Cardiac muscle cell (in vitro differentiated cells and primary cell): ENCODE measurements around the gene CRB3. TPM values are rescaled to one million over a fixed set of nuclear protein-coding genes. Genes with fewer than 3 reads are reported as not detected.

ENCODE experiments used
- DNase-seq, 2 donors: peaks; one replicate each; pipeline versions ENCODE4 v3.0.0 to v3.0.0-alpha.2; 2010 to 2017; ENCODE audit warnings: low read depth in 1 of 2, low spot score in 1 of 2
- H3K27ac ChIP-seq: fragments of 200-600 bp; sonication (generic); 2 replicates; pipeline ENCODE4 v1.5.1; 2016
- H3K27me3 ChIP-seq: fragments of 200-600 bp; sonication (generic); 2 replicates; pipeline ENCODE4 v1.6.0; 2016; ENCODE audit warnings: control low read depth
- H3K36me3 ChIP-seq: fragments of 200-600 bp; sonication (generic); 2 replicates; pipeline ENCODE4 v1.5.1; 2016; ENCODE audit warnings: control low read depth
- H3K4me1 ChIP-seq: fragments of 200-600 bp; sonication (generic); 2 replicates; pipeline ENCODE4 v1.8.1; 2017; ENCODE audit warnings: low read depth, mild to moderate bottlenecking, mixed run types
- H3K4me3 ChIP-seq: fragments of 200-600 bp; sonication (generic); 2 replicates; pipeline ENCODE4 v1.5.1; 2016; ENCODE audit warnings: mild to moderate bottlenecking
- H3K9me3 ChIP-seq: fragments of 200-600 bp; sonication (generic); 2 replicates; pipeline ENCODE4 v1.5.1; 2017; ENCODE audit warnings: low read depth, mild to moderate bottlenecking, control low read depth
- polyA plus RNA-seq: library from polyadenylated mRNA; unstranded; fragments of >200 nt; fragmentation: Nextera tagmentation; extraction: Ambion mirVana; gene quantifications from 2 replicates; pipeline ENCODE4 v1.2.1, GENCODE V29; 2016
- total RNA-seq: library from RNA; depleted of rRNA; stranded (reverse); fragments of >200 nt; gene quantifications from 2 replicates; pipeline ENCODE4 v1.2.3, GENCODE V29; 2016
- TF ChIP-seq, protein P1 (sequence below): IDR thresholded peaks from 2 replicates; pipeline ENCODE4 v1.5.1; 2012; ENCODE audit warnings: low read depth, mild to moderate bottlenecking, low read length

CRB3 gene
- total and polyA plus RNA-seq, 2 experiments from 2014 or later = 1.1 to 2.9 TPM

DNA sequence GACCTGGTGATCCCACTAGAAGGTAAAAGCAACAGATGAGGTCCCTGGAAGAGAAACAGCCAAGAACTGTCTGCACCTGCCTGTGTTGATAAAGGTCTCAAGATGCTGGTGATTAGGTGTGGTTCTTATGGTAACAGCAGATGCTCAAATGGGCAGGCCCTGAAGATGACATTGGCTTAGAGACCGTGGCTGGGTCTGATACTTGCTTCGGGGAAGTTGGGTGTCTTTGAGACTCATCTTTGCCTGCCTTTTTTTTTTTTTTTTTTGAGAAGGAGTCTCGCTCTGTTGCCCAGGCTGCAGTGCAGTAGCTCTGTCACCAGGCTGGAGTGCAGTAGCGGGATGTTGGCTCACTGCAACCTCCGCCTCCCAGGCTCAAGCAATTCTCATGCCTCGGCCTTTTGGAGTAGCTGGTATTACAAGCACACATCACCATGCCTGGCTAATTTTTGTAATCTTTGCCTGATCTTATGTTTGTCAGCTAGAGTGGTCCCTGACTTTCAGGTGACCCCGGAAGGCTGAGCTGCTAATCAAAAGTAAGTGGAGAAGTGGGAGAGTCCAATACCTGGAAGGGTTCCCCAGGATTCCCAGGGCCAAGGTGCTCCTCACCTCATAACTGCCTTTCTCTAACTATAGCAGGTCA lies 12.4 kb upstream of the CRB3 start:
- Histone ChIP-seq H3K9me3 (no peaks in the 10 kb centered on the region), H3K4me1 (no peaks in the 10 kb centered on the region), H3K4me3 (no peak overlapping the region), H3K27me3 (no peaks in the 10 kb centered on the region), H3K36me3 (peaks cover 23% of the 10 kb centered on the region), H3K27ac (no peak overlapping the region)
- DNase-seq = no peak
- TF ChIP-seq, protein P1, sequence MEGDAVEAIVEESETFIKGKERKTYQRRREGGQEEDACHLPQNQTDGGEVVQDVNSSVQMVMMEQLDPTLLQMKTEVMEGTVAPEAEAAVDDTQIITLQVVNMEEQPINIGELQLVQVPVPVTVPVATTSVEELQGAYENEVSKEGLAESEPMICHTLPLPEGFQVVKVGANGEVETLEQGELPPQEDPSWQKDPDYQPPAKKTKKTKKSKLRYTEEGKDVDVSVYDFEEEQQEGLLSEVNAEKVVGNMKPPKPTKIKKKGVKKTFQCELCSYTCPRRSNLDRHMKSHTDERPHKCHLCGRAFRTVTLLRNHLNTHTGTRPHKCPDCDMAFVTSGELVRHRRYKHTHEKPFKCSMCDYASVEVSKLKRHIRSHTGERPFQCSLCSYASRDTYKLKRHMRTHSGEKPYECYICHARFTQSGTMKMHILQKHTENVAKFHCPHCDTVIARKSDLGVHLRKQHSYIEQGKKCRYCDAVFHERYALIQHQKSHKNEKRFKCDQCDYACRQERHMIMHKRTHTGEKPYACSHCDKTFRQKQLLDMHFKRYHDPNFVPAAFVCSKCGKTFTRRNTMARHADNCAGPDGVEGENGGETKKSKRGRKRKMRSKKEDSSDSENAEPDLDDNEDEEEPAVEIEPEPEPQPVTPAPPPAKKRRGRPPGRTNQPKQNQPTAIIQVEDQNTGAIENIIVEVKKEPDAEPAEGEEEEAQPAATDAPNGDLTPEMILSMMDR = no peak

DNA sequence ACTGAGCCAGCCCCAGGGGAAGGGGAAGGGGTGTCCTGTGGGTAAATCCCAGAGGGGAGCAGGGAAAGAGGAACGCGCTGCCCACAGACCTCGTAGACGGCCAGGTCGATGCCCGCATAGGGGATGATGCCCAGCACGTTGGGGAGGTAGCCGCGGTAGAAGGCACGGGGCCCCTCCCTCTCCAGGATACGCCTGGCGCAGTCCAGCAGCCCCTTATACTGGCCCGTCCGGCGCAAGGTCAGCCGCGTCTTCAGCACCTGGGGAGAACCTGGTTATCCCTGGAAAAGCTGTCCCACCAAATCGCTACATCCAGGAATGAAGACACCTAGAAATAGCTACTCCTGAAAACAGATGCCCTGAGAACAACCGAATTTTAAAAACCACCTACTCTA lies 11.9 kb upstream of the CRB3 start:
- DNase-seq = no peak
- H3K27ac ChIP-seq = no peak overlapping the region
- no peaks in the 10 kb centered on the region for H3K4me1 ChIP-seq
- peaks cover 23% of the 10 kb centered on the region for H3K36me3 ChIP-seq
- H3K27me3 ChIP-seq = no peaks in the 10 kb centered on the region
- TF ChIP-seq, protein P1 = no peak
- no peak overlapping the region for H3K4me3 ChIP-seq
- no peaks in the 10 kb centered on the region for H3K9me3 ChIP-seq

DNA sequence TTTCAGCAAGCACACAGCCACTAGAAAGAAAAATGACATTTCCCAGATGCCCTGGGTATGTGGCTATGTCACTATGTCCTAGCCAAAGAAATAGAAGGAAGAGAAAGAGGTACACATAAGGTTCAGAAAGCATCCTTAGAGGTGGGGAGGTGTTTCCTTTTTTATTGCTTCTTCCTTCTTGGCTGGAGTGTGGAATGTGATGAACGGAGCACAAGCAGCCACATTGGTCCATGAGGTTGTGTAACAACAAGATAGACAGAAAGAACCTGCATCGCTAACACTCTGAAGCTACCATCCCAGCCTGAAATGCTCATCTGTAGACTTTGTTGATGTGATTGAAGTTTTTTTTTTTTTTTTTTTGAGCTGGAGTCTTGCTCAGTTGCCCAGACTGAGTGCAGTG lies 11.2 kb upstream of the CRB3 start:
- Histone ChIP-seq H3K36me3 (peaks cover 26% of the 10 kb centered on the region), H3K9me3 (no peaks in the 10 kb centered on the region), H3K4me3 (no peak overlapping the region), H3K27me3 (no peaks in the 10 kb centered on the region), H3K4me1 (peaks cover under 1% of the 10 kb centered on the region), H3K27ac (no peak overlapping the region)
- DNase-seq = no peak
- TF ChIP-seq, protein P1 = no peak

DNA sequence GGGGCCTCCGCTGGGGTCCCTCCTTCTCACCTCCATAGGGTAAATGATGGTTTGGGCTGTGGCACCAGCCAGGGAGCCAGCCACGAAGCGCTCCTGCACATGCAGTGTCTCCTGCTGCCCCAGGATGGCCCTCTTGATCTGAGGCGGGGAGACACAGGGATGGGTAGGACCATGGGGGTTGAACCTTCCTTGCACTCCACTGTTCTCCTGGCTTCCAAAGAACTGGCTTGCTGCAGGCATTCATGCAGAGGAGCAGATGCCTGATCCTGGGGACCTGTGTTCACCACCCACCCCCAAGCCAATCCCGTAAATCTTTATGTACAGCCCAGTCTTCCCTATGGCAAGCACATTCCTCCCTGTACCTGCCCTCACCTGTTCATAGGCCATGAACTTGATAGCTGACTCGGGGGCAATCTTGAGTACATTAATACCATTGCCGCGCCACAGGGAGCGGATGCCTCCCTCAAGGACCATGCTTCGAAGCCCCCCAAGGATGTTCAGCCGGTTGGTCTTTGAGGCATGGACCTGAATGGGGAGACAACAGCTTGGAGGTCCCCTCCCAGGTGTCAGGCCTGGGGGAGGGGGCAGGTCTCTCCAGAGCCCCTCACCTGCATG lies 10.0 kb upstream of the CRB3 start:
- Histone ChIP-seq H3K4me3 (no peak overlapping the region), H3K4me1 (peaks cover 11% of the 10 kb centered on the region), H3K27ac (no peak overlapping the region), H3K36me3 (peaks cover 26% of the 10 kb centered on the region), H3K9me3 (no peaks in the 10 kb centered on the region), H3K27me3 (no peaks in the 10 kb centered on the region)
- no peak for DNase-seq
- TF ChIP-seq, protein P1 = no peak

DNA sequence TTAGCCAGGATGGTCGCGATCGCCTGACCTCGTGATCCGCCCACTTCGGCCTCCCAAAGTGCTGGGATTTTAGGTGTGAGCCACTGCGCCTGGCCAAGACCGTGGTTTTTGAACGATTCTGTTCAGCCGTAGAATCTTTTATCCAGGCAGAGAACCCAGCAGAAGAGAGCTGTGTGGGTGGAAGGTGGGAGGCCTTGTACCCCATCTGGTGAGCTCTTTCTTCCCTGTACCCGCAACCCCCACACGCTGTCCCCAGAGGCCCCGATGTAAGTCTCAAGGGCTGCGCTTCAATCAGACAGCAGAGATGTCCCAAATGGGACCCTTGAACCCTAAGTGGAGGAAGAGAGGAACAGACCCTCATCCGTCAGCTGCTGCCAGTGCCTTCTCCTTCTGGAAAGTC lies 8.1 kb upstream of the CRB3 start:
- TF ChIP-seq, protein P1 = no peak
- Histone ChIP-seq H3K4me3 (no peak overlapping the region), H3K27ac (no peak overlapping the region), H3K4me1 (peaks cover 11% of the 10 kb centered on the region), H3K36me3 (peaks cover 20% of the 10 kb centered on the region), H3K9me3 (no peaks in the 10 kb centered on the region), H3K27me3 (no peaks in the 10 kb centered on the region)
- no peak for DNase-seq
